HG03135 (cell line): Measurements from ENCODE around the gene PRKAR2A.

Source experiments
- ATAC-seq: cut with Tn5 transposase; IDR thresholded peaks from one replicate; pipeline ENCODE4 v1.9.1; 2021; ENCODE audit warnings: mild to moderate bottlenecking, moderate library complexity; ENCODE audit not compliant: unreplicated experiment

The PRKAR2A gene

DNA sequence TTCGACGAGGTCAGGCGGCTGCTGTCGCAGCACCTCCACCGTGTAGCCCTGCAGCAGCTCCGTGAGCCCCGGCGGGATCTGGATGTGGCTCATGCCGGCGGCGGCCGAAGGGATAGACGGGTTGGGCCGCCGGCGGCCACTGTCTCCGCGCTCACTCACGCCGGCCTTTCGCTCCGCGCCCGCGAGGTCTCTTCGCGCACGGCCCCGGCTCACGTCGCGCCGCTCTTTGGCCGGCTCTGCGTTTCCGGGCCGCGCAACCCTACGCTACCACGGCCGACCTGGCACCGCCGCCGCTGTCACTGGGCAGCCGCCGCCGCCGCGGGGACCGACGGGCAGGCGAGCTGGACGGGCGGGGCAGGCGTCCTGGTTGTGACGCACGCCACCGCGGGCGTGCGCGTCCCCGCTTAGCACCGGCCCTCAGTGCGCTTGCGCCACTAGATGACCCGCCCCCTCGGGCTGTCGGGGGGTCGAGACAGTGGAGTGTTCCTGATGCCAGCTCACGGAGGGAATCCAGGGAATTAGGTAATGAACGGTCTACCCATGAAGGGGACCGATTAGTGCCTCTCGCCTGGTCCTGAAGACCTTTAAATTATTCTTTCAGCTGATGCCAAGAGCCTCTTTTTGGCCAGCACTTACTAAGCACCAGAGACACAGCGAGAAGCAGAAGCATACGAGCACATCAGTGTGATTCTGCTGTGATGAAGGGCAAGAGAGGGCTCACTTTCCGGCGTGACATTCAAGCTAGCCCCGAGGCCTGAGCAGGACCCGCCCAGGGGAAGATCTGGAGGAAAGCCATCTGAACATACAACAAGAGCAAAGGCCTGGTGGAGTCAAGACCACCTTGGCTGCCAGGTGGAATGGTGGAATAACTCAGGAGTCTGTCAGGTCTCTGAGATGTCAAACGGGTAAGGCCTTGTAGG lies at the start of gene PRKAR2A:
PRKAR2A (minus strand) TSS at position 371 of the 920 bp plus-strand sequence; CDS start at position 93, 278 bp downstream.
- ATAC-seq, result peak; percentile 79

DNA sequence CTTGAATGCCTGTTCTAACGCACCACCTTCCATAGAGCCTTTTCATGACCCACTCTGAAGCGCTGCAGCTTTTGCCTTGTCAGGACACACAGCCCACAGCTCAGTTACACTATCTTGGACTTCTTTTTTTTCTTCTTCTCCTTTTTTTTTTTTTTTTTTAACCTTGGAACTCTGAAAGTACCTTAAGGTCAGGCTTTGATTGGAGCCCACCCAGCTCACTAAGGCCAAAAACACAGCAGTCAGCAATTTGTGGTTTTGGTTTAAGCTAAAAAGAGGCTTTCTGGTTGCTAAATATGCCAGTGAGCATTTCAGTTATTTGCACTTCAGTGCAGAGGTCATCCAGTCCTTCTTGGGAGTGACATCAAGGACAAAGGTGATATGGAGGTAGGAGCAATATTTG lies 49.3 kb upstream of the PRKAR2A start:
- ATAC-seq, result no peak

GRCh38 chr3:48894516-48894915 lies 46.8 kb upstream of the PRKAR2A start:
- ATAC-seq, result no peak

- no peak for ATAC-seq
These were observed 43.9 kb upstream of the PRKAR2A start for GRCh38 chr3:48891606-48892005.

GRCh38 chr3:48885753-48886152 lies 38.1 kb upstream of the PRKAR2A start:
- ATAC-seq, result no peak

- no peak for ATAC-seq
These were observed 34.0 kb upstream of the PRKAR2A start for GRCh38 chr3:48881652-48882114.

DNA sequence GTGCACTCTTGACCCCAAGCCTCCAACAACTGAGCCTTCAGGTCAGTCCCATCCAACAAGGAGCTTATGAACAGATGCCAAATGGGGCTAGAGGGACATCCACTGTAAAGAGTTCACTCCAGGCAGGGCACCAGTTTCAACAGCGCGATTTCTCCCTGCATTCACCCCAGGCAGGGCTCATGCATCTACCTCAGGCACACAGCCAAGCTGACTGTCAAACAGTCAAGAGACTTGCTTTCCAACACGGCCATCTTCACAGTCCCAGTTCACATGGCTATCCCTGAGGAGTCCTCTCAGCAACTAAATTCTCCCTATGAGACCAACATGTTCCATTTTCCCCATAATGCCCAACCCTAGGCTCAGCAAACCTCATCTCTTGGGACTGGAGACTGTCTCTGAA lies 33.3 kb upstream of the PRKAR2A start:
- ATAC-seq, result no peak

- ATAC-seq, result no peak
These were observed 32.3 kb upstream of the PRKAR2A start for GRCh38 chr3:48879994-48880377.

DNA sequence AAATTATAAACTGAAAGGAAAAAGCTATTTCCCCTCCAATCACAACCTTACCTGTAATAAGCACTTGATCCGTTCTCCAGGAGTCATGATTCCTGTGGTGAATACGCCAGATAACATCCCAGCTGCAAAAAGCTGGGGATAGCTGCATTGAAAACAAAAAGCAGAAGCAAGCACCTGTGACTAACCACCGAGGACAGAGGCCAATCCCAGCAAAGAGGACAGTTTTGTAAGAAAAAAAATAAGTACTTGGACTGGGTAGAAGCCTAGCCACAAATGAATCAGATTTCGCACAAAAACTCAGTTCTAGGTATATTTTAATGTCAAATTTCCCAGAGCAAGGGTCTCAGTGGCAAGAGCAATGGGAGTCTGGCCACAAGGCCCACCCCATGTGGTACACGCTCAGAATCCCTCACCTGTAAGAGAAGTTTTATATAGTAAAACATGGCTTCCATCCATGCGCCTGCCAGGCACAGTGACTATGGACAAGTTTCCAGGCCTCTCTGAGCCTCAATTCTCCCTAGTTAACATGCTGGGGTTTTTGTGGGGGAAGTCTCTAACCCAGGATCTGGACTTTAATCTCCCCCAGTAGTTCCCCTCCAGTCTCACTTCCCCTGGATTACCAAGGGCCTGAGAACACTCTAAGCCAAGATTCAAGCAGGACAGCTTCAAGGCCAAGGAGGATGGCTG lies 31.8 kb upstream of the PRKAR2A start:
- no peak for ATAC-seq

DNA sequence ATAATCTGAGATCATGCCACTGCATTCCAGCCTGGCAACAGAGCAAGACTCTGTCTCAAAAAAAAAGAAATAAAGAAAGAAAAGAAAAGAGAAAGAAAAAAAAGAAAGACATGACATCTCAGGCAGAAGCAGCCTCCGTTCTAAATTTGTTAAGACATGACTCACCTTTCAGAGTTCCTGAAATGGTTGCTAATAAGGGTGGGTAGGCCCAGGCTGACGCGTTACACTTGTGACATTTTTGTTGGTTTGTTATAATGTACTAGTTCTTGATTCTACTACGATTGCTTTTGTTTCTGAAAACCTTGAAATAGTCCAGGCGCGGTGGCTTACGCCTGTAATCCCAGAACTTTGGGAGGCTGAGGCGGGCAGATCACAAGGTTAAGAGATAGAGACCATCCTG lies 30.0 kb upstream of the PRKAR2A start:
- no peak for ATAC-seq

DNA sequence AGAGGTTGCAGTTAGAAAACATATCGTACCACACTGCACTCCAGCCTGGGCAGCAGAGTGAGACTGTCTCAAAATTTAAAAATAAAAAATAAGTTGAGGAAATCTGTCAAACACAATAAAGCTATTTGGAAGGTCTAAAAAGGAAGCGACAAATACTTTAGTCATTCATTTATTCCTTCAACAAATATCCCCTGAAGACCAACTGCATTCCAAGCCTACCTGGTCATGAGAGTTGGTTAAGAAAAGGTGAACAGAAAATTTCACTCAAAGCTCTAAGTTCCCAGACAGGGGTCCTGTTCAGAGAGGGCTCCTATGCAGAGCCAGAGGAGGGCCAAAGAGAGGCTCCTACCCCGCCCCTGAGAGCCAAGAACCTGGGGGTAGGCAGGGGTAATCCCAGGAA lies 15.4 kb upstream of the PRKAR2A start:
- no peak for ATAC-seq

DNA sequence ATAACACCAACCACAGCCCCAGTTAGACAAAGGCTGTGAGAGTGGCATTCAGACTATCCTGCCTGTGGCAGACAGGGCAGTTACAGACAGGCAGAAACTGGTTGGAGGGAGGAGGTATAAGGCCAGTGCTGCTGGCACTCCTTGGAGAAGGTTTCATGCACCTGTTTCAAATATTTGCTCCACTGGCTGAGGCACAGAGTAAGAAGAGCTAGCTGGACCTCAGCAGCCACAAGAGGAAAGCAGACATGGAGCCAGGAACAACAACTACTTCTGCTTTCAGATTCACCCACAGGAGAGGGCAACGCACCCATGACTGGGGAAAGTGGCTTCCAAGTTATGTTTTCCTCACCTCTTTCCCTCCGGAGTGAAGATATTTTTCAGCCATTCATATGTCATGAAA lies 11.5 kb upstream of the PRKAR2A start:
- no peak for ATAC-seq

- no peak for ATAC-seq
These were observed 11.0 kb upstream of the PRKAR2A start for GRCh38 chr3:48858709-48859108.

DNA sequence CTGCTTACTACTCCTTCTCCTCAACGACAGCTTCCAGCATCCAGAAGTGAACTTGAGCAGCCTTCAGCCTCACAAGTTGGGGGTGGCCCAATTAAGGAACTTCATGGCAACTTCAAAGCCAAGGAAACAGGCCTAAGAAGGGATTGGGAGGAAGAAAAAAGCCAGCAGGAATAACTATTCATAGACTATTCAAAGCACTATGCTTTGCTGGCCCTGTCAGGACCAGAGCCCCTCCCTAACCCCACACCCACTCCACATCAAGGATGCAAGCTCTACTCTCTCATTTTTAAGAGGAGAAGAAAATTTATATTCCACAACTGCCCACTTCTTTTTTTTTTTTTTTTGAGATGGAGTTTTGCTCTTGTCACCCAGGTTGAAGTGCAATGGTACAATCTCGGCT lies 10.0 kb upstream of the PRKAR2A start:
- no peak for ATAC-seq

DNA sequence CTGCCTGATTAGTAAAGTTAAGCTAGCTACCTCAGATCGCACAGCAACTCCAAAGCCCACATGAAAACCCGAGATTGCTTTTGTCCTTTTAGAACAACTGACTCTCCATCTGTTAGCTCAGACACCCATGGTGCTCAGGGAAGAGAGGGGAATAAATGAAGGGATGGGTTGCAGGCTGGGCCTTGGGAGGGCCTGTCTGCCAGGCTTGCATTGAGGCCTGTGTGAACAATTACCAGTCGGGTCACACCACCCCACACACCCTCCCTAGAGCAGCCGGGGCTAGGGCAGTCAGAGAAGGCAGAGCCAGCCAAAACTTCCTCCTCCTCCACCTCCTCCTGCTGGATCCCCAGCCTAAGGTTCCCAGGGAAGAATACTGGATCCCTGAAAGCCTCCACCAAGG lies 8.8 kb upstream of the PRKAR2A start:
- no peak for ATAC-seq

GRCh38 chr3:48855681-48856447 lies 8.2 kb upstream of the PRKAR2A start:
- ATAC-seq, result no peak

DNA sequence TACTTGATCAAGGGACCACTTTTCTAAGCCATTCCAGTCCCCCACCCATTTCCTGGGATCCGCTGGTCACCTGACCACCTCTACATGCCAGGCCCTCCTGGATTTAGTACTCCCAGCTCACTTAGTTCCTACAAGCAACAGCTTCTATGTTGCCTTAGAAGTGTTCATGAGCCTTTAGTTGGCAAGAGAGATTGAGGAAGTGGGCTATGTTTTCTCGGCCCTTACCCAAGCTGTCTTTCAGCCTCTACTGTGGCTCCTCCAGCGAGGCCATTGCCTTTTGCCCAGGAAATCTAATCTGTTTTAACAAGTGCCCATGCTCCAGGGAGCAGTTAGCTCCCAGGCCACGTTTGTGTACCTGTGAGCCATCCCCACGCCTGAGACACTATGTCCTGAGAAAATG lies 4.5 kb upstream of the PRKAR2A start:
- no peak for ATAC-seq

DNA sequence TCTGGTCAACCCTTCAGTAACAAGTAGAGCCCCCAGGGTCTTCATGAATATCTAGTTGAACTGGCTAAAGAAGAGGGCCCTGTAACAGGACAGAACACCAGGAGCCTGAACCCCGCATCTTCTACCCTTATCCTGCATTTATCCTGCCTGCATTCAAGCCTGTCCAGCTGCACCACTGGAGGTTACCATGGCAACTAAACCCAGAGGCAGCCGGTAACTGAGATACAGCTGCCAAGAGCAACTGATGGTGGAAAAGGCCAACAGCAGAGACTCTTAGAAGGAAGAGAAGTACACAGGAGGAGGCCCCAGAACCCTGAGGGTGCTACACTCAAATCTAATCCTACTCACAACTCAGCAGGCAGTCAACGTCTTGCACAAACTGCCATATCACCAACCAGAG lies 3.7 kb upstream of the PRKAR2A start:
- no peak for ATAC-seq

GRCh38 chr3:48848816-48849515 lies 1.3 kb upstream of the PRKAR2A start:
- ATAC-seq, result no peak

GRCh38 chr3:48847053-48847503 lies 596 bp downstream of the PRKAR2A start:
- peak; percentile 32 for ATAC-seq

DNA sequence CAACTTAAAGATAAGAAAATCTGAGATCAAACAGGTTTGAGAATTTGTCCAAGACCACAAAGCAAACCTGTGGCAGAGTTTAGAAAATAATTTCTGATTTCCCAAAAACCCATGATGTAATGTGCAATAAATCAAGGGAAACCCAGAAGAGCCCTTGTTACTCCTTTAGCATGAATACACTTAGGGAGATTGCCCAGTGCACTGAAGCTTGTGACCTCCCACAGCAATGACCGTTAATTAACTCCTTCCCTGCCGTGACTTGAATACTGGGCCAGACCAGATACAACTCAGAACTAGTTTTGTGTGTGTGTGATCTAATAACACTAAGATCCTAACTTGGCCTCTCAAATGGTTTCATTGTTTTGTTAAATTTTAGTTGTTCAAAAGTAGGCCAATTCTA lies 2.5 kb downstream of the PRKAR2A start:
- no peak for ATAC-seq
